Endometrial microvascular endothelial cells (primary cell): ENCODE results near the gene NUDT16. TPM values are rescaled to one million over a fixed set of nuclear protein-coding genes. Genes with fewer than 3 reads are reported as not detected.
"Not testable (repeated sequence)": the region's sequence is repeated elsewhere in the genome, so short reads cannot be mapped to it uniquely, and the experiment has no call there.

Source experiments
- in situ Hi-C: cut with HindIII; loops from 2 replicates; pipeline ENCODE4 v1.10.0; 2017; ENCODE audit warnings: low sequenced_read_pairs, low pct_unique_long_range_greater_than_20kb; ENCODE audit errors: inconsistent ontology term
- total RNA-seq: library from RNA; depleted of rRNA; stranded (reverse); fragments of >200 nt; gene quantifications from one replicate; pipeline ENCODE4 v1.2.3, GENCODE V29; 2015; ENCODE audit errors: inconsistent ontology term

NUDT16 gene
- 4.2 TPM for total RNA-seq

- in situ Hi-C loops: no loop called here
Observed at GRCh38 chr3:131381445-131382291, at the start of gene NUDT16. Gene NUDT16, plus strand, starts transcription at chr3:131381774. Its CDS starts 31 bp downstream, at chr3:131381805.

GRCh38 chr3:131338948-131339640 is 42.5 kb upstream of the NUDT16 start:
- in situ Hi-C loops: no loop called here

GRCh38 chr3:131341761-131342160 is 39.8 kb upstream of the NUDT16 start:
- in situ Hi-C loops: no loop called here

GRCh38 chr3:131348911-131349310 is 32.7 kb upstream of the NUDT16 start:
- in situ Hi-C loops: no loop called here

- in situ Hi-C loops: no loop called here
Observed at GRCh38 chr3:131349454-131349853, 32.1 kb upstream of the NUDT16 start.

- in situ Hi-C loops: no loop called here
Observed at GRCh38 chr3:131349946-131350347, 31.6 kb upstream of the NUDT16 start.

GRCh38 chr3:131350506-131350905 is 31.1 kb upstream of the NUDT16 start:
- in situ Hi-C loops: no loop called here

- in situ Hi-C loops: no loop called here
Observed at GRCh38 chr3:131353016-131353877, 28.3 kb upstream of the NUDT16 start.

- in situ Hi-C loops: no loop called here
Observed at GRCh38 chr3:131353986-131354385, 27.6 kb upstream of the NUDT16 start.

- in situ Hi-C loops: no loop called here
Observed at GRCh38 chr3:131356006-131356595, 25.5 kb upstream of the NUDT16 start.

GRCh38 chr3:131357275-131357674 is 24.3 kb upstream of the NUDT16 start:
- in situ Hi-C loops: no loop called here

GRCh38 chr3:131360191-131360755 is 21.3 kb upstream of the NUDT16 start:
- in situ Hi-C loops: no loop called here

GRCh38 chr3:131361066-131361463 is 20.5 kb upstream of the NUDT16 start:
- in situ Hi-C loops: not testable (repeated sequence)

GRCh38 chr3:131361464-131362421 is 19.8 kb upstream of the NUDT16 start:
- in situ Hi-C loops: no loop called here

GRCh38 chr3:131363275-131363674 is 18.3 kb upstream of the NUDT16 start:
- in situ Hi-C loops: no loop called here

GRCh38 chr3:131370935-131371687 is 10.5 kb upstream of the NUDT16 start:
- in situ Hi-C loops: no loop called here

GRCh38 chr3:131371688-131372066 is 9.9 kb upstream of the NUDT16 start:
- in situ Hi-C loops: no loop called here
